Stimulated activated CD8-positive, alpha-beta memory T cell treated with anti-CD3 and anti-CD28 coated beads, Interleukin-4, amount 100 ng/mL, for 1 hour (primary cell): ENCODE measurements around the gene KLK7.

ENCODE experiments used
- DNase-seq, 2 donors: peaks; one replicate each; pipeline ENCODE4 v3.0.0-alpha.2; 2020; ENCODE audit warnings: low read depth in 2 of 2, low spot score in 1 of 2

KLK7 gene

DNA sequence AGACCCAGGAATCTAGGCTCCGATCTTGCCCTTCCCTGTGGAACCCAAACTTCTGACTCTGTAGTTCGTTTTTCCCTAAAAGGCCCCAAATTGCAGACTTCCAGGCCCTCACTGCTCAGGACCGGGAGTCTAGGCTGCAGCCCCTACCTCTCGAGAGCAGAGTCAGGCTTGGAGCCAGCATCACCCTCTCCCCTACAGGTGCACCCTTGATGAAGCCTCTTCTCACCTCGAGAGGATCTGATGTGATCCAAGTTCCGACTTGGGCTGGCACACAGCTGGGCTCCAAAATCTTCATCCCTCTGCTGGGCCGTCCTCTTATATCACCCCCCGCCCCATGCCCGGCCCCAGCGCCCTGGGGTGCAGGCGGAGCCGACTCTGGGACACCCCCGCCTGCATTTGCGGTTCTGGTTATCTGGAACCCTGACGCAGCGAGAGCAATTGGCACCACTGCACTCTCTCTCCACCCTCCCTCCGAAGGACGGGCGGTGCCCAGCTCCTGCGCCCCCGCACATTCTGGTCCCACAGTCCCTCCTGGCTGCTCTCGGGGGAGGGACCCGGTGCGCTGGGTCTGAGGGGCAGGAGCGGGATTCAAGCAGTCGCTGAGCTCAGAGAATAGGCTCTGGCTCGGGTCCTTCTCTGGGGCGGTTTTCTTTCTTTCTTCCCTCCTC, at the start of gene KLK7:
Gene KLK7, minus strand, starts transcription at position 293 of the 668 bp plus-strand sequence. CDS start 1,518 bp downstream, outside the sequence.
- DNase-seq, result no peak

DNA sequence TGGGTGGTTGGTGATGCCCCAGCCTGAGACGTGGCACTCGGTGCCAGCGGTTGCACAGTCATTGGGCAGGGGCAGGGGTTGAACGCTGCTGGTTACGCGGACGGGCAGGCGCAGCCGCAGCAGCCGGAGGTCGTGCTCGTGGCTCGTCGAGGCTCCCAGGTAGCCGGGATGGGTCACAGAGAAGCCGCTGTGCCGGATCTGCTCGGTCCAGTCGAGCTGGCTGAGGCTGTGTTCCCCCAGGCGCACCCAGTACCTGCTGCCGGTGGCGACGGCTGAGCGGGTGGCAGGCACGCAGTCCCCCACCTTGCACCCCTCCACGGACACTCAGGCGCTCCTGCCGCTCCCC, 48.1 kb upstream of the KLK7 start:
- no peak for DNase-seq

DNA sequence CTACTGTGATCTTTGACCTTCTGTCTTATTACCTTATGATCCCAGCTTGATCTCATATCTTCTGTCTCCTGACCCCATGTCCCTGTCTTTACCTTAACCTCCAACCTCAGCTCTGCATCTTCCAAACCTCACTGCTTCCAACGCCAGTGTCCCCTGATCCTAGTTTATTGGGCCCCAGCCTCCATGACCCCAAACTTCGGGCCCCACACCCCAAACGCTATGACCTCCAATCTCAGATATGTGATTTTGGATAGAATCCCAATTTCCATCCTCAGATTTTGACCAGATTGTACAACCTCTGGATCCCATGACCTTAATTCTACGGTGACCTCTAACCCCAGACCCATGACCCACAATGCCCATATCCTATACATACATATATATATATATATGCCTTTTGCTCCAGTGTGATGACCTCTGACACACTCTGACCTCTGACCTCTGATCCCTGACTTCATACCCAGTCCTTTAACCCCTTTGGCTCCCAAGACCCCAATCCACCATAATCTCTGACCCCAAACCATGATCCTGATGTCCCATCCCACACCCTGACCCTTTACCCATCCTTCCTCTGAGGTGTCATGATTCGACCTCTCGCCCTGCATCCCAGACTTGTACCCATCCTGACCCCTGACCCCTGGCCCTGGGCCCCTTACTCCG, 47.6 kb upstream of the KLK7 start:
- no peak for DNase-seq

DNA sequence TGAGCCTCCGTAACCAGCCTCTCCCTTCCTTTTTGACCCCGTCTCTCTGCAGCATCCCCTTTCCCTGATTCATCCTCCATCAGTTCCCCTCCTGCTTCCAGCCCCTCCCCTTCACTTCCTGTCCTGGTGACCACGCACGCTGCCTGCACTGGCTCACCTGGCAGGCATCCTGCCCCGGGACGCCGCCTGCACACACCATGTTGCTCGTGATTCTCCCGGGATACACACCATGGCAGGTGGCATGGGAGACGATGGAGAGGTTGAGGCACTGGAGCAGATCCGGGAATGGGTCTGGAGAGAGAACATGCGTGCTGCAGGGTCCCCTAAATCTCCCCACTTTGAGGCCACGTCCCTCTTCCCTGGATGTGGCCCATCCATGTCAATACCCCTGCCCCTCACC, 46.9 kb upstream of the KLK7 start:
- no peak for DNase-seq

DNA sequence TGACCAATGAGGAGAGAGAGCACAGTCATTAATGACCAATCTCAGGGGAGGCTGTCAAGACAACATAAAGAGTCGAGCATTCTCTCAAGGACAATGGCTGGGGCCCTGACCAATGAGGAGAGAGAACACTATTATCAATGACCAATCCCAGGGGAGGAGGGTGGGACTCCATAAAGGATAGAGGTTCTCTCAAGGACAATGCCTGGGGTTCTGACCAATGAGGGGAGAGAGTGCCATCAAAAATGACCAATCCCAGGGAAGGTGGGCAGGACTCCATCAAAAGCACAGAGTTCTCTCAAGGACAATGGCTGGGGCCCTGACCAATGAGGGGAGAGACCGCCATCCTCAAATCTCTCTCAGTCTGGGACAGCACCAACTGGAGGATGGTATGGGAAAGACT, 46.0 kb upstream of the KLK7 start:
- no peak for DNase-seq

DNA sequence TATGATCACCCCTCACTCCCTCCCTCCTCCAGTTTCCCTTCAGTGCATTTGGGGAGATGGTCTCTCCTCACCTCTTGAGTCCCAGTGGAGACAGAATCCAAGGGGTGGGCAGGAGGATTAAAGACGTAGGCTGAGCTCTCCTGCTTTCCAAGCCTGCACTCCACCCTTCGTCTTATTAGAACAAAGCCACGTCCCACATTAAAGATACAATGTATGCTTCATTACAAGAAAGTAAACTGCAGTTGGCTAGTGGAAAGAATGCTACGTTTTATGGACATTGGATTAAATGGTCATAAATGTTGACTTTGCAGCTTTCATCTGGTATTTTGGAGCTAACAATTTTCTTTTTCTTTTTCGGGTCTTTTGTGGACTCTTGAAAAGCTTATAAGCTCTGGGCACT, 44.2 kb upstream of the KLK7 start:
- no peak for DNase-seq

DNA sequence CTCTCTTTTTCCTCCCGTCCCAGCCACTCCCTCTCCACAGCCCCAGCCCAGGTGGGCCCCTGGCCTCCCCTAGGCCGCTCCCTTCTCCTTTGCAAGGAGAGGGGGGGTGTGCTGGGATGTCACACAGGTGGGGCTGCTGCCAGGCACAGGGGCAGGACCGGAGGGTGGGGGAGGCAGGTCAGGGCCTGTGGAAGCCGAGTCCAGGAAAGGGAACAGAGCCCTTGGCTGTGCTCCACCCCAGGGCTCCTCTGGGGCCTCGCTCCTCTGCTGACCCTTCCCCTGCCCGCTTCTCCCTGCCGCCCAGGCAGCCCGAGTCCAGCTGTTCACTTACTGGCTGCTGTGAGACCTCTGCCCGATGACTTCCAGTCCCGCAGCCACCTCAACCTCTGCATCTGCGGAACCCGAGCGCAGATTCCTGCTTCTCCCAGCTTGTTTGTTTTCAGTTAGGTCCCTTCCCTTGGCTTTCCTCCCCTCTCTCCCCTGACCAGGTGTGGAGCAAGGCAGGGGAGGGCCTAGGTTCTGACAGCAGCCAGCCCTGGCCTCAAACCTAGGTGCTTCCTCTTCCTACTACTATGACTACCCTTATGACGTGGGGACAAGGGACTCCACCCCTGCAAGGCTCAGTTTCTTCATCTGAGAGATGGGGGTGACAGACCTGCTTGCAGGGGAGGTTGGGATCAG, 43.5 kb upstream of the KLK7 start:
- no peak for DNase-seq

DNA sequence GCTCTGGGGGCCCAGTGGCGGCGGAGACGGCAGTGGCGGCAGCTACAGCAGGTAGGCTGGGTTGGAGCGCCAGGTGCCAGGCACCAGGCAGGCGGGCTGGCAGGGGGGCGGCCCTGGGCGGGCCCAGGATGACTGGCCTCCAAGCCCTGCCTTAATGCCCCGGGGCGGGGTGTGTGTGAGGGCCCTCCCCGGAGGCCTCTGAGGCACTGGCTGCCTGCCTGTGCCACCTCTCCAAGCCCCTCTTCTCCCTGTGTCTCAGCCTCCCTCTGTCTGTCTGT, 42.8 kb upstream of the KLK7 start, which contains the start of gene KLK11:
Gene KLK11, minus strand, starts transcription at position 63 of the 278 bp plus-strand sequence. CDS start 985 bp downstream, outside the sequence.
- DNase-seq, result no peak

DNA sequence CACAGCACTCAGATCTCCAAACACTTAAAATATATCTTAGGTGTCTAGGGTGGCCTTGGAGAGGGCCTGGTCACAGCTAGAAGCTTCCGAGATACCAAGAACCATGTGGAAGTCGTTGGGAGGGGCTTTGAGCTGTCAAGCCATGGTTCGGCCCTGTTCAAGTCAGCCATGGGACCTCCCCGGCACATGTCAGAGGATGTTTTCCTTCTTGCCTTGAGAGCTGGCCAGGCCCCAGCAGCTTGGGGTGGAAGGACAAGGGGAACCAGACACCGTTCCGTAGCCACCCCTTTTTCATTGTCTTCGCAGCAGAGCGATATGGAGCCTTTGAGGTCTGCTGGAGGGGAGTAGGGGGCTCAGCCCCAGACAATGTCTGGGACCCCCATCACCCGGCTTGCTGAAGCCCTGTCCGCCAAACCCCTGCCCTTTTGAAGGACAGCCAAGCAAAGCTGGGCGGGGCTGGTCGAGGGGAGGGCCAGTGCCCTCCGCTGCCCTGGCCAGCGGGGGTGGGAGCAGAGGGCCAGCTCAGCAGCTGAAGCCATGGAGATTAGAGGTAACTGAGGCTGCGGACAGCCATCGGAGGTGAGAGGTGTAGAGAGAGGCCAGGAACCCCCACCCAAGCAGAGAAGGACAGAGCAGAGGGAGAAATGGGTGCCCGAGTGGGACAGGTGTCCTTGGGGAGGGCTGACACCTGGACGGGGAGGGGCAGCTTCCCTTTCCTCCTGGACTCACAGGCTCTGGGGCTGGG, 42.3 kb upstream of the KLK7 start:
- DNase-seq, result no peak

DNA sequence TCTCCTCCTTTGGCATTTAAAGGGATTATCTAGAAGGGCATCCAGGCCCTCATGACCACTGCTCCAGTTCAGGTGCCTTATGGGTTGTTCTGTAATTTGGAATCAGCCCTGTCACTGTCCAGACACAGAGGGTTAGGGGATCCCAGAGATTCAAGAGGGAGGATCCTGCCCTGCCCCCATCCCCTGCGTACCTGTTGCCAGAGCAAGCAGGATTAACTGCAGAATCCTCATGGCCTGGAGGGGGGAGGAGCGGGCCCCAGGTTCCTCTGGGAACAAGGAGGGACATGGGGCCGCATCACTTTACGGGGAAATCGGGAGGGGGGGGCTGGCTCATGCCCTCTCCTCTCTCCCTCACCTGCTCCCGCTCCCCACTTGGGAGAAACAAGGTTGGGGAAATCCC, 41.7 kb upstream of the KLK7 start:
- no peak for DNase-seq

DNA sequence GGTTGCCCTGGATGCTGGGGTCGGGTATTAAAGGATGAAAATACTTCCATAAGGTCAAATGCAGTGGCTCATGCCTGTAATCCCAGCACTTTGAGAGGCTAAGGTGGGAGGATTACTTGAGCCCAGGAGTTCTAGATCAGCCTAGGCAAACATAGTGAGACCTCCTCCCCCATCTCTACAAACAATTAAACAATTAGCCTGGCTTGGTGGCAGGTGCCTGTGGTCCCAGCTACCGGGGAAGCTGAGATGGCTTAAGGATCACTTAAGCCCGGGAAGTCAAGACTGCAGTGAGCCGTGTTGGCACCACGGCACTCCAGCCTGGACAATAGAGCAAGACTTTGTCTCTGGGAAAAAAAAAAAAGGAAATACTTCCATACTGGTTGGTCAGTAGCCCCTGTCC, 41.2 kb upstream of the KLK7 start:
- DNase-seq, result no peak

DNA sequence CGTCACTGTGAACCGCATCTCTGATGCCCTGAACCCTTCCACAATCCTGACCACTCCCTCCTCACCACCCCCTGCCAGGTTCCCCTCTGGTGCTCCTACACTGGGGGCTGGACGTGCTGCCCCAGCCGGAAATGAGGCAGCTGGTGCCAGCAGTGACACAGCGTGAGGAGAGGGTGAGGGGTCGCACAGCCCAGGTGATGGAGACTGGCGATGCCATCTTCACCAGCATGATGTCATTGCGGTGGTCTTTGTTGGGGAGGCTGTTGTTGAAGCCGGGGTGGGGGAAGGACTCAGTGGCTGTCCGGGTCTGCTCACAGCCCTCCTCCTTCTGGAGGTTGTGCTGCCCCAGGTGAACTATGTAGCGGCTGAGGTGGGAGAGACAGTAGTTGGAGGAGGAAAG, 40.2 kb upstream of the KLK7 start:
- no peak for DNase-seq

DNA sequence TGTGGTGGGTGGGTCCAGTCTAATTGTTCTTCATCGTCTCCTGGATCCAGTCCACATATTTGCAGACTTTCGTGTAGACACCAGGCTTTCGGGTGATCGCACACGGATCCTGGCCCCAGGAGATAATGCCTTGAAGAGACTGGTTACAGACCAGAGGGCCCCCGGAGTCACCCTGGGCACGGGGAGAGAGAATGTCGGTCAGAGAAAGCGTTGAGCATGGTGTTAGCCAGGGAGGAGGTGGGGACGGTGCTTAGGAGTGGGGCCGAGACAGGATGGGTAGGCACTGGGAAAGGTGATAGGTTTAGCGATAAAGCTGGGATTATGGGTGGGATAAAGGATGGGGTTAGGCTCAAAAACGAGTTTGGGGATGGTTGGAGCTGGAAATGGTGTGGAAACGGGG, 38.8 kb upstream of the KLK7 start:
- DNase-seq, result no peak

DNA sequence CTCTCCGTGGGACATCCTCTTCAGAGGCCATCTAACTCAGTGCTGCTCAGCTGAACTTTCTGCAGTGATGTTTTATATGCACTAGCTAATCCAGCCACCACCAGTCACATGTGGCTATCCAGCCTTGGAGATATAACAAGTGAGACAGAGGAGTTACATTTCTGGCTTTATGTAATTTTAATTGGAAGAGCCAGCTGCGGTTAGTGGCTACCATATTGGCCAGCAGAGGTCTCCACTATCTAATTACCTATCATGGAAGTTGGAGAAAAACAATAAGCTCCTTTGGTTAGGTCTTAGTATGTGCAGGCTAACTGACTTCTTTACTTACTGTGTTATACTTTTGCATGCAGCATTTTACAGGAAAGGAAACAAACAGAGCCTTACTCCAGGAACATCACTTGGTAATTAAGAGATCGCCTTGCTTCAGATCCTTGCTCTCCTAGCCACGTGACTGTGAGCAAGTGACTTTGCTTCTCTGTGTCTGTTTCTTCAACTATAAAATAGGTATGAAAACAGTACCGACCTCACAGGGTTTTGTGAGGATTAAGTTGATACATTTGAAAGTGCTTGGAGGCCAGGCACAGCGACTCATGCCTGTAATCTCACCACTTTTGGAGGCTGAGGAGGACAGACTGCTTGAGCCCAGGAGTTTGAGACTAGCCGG, 37.4 kb upstream of the KLK7 start:
- DNase-seq, result no peak

DNA sequence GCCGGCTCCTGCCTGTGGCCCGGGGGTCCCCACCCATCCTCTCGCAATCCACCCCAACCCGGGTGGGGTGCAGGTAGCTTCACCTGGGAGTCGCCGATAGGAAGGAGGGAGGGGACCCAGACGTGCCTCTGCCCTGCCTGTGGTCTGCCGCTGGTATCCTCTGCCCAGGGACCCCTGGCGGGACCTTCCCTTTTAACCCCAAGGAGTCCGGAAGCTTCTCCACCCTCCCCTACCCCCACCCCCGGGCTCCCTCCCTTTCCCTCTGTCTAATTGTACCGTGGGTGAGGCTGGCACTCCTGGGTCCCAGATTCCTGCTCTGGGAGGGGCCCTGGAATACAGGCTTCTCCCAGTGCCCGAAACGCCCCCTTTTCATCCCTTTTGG, 35.8 kb upstream of the KLK7 start, which contains the start of gene KLK10:
Gene KLK10, minus strand, starts transcription at position 166 of the 382 bp plus-strand sequence. CDS start 579 bp downstream, outside the sequence.
- no peak for DNase-seq

DNA sequence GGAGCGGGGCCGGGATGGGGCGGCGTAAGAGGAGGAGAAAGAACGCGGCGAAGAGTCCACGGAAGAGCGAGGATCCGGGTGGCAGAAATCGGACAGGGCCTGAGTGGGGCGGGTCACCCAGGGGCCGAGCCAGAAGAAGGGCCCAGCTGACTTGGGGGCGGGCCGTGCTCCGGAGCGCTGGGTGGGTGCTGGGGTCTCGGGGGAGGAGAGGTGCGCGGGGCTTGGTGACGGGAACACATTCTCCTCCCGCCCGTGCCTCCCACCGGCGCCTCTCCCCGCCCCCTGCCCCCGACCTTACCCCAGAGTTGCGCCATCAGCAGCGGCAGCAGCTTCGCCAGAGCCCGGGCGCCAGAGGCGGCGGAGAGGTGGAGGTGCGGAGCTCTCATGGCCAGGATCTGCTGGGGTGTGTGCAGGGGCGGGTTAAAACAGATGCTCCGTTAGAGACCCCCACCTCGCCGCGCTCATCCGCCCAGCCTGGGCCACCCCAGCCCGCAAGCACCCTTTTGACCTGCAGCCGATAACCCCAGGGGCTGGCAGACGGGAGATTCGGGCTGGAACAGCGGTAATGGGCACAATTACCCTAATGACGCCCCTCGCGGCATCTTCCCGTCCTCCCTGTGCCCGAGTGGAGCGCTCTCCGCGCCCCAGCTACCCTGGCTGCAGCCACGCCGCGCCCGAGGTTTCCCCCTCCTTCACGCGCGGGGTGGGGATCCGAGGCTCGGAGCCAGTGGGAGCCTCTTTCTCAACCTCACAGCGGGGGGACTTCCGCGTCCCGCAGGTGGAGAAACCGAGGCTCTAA, 35.2 kb upstream of the KLK7 start:
- no peak for DNase-seq

DNA sequence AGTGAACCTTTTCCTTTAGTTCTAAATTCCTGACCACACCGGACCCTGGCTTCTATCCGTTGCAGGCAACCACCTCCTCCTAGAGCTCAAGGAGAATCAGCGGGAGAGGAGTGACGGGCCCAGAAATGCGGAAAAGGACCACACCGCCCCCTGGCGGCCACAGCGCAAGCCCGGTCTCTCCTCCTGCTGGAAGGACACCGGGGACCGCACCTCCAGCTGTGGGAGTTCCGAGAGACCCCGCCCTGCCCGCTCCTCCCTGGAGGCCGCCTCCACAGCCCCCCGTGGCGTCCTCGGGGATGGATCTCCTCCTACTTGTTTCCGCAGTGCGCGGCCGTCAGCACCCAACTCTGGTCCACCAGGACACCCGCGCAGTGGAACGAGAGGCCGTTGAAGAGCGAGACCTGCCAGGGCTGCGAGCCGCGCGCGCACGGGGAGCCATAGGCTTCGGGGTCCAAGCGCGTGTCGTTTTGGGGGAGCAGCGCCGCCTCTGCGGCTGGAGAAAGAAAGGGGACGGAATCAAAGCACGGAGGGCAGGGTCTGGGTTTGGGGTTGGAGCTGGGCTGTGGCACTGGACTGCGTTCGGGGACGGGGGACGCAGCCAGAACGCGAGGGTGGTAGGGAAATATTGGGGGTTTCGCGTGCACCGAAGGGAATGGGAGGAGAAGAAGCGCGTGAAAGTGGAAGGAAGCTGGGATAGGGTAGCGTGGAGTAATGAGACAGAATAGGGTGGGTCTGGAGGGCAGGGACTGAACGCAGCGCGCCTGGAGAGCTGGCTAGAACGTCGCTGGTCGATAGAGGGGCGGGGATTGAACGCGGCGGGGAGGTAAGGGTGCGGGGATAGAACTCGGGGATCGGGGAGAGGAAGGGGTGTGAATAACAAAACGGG, 33.3 kb upstream of the KLK7 start:
- DNase-seq, result peak in 1 of 2 donors; percentile 18

DNA sequence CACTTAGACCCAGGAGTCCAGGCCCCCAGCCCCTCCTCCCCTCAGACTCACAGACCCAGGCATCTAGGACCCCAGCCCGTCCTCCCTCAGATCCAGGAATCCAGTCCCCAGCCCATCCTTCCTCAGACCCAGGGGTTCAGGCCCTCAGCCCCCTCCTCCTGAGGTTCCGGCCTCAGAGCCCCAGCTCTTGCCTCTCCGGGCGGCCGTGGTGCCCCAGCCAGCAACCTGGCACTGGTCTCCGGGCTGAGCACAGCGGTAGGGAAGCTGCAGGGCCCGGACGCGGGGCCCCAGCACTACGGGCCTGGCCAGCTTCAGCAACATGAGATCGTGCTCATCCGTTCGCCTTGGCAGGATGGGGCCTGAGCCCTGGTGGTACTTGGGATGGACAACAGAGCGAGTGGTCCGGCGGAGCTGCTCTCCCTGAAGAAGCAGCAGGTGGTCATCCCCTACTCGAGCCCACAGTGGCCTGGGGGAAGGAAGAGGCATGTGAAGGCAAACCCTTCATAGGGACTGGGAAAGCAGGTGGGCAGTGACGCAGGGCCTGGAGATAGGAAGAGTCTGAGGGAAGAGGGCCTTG, 32.1 kb upstream of the KLK7 start:
- no peak for DNase-seq

DNA sequence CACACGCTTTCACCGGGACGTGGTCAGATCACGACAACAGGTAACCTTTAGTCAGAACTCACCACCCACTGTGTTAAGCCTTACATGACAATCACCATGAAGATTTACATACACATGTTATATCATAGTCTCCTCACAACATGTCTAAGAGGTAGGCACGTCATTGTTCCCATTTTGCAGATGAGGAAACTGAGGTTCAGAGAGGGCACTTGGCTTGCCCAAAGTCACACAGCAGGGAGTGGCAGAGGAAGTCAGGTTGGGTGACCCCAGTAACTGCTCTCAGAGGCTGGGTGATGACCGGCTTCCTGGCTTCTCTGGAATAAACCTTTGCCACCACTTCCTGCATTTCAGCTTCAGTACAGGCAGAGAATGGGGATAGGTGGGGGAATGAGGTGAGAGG, 30.5 kb upstream of the KLK7 start:
- DNase-seq, result no peak
